NCI-H526 treated with DMSO at 0.1 percent for 48 hours (cell line): ENCODE measurements around the gene ZNF525.
"Not testable (repeated sequence)": the region's sequence is repeated elsewhere in the genome, so short reads cannot be mapped to it uniquely, and the experiment has no call there.

Source experiments
- DNase-seq: peaks from one replicate; lab custom pipeline; 2025; lab: John Stamatoyannopoulos, UW

ZNF525 gene

DNA sequence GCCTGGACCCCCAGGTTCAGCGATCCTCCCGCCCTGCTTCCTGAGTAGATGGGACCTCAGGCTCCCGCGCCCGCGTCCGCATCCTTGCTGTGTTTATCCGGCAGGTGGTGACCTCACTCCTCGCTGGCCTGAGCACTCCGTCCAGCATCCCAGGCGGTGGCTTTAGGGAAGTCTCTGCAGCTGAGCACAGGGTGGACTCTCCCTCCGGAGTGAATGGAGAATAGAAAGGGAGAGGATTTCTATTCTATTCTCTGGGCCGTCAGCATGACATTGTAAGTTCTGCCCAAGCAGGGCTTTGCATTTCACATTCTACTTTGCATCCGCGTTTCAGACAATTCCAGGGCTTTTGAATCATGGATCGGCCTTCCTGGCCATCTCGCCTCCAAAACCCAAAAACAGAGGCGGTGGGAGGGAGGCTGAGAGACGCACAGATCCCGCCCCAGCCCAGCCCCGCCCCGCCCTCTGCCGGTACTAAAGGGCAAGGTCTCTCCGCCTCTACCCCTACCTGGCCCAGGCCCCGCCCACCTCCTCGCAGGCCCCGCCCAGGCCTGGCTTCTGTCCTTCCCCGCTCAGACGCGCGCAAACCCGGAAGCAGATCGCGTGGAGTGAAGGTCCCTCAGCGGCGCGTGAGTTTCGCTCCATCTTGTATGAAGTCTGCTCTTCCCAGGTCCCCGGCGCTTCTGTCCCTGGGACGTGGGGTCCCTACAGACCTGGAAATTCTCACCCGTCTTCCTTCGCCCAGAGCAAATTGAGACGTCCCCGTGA is at the start of gene ZNF525:
ZNF525 (plus strand) TSS at position 572 of the 765 bp plus-strand sequence. CDS start 6,577 bp downstream, outside the sequence.
- peak; percentile 87 for DNase-seq

DNA sequence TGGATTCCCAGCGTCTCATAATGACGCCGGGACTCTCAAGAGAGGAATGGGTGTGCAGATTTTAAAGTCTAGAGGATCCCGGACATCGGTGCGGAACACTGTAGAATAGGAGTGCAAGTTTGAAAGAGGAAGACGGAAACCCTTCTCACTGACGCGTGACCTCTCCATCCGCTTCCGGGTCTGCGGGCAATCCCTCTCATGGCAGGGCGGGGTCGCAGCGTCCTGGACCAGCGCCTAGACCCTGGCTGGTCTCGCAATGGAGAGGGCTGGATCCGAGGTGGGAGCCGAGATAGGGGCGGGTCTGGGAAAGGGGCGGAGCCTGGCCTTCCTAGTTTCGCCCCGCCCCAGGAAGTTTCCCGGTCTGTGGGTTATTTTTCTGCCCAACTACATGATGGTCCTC is 36.5 kb upstream of the ZNF525 start:
- no peak for DNase-seq

DNA sequence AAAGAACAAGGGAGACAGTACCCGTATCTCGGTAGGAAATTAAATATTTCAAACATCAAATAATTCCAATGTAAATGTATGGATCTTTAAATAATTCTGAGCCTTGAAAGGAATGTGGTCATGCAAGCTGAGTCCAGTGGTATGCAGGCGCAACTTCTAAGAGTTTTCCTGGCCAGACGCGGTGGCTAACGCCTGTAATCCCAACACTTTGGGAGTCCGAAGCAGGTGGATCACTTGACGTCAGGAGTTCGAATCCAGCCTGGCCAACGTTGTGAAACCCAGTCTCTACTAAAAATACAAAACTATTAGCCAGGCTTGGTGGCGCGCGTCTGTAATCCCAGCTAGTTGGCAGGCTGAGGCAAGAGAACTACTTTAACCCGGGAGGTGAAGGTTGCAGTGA is 33.0 kb upstream of the ZNF525 start:
- DNase-seq = no peak

DNA sequence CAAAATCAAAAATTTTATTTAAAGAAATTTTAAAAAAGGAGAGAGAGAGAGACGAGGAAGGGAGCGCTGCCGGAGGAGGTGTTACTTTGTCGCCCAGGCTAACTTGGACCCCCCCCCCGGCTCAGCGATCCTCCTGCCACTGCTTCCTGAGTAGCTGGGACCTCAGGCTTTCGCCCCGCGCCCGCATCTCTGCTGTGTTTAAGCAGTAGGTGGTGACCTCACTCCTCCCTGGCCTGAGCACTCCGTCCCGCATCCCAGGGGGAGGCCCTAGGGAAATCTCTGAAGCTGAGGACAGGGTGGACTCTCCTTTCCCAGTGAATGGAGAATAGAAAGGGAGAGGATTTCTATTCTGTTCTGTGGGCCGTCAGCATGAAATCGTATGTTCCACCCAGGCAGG is 32.4 kb upstream of the ZNF525 start:
- peak; percentile 40 for DNase-seq

DNA sequence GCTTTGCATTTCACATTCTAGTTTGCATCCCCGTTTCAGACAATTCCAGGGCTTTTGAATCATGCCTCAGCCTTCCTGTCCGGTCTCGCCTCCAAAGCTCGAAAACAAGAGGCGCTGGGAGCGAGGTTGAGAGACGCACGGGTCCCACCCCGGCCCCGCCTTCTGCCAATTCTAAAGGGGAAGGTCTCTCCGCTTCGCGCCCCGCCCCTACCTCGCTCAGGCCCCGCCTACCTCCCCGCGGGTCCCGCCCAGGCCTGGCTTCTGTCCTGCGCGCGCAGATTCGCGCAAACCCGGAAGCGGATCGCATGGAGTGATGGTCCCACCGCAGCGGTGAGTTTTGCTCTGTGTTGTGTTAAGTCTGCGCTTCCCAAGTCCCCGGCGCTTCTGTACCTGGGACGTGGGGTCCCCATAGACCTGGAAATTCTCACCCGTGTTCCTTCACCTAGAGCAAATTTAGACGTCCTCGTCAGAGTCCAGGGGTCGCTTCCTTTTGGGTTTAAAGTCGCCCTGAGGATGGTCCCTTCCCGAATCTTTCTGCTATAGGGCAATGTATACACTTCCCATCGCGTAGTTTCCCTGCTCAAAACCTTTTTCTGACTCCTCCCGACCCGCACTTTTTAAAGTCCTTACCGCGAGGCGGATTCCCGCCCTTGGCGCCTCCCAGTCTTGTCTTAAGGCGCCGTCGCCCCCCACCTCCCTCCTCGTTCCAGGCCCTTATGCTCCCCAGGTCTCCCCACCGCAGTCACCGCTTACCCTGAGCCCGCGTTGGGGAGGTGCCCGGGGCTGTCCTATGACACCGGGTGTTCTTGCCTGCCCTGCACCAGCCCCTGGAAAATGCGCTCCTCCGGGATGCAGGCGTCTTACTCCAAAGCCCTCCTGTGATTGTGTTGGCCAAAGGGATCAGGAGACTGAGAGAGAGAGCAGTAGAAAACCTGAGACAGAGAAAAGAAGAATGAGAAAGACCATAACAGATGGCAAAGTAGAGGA is 31.7 kb upstream of the ZNF525 start, which contains the start of gene ZNF845:
ZNF845 (plus strand) TSS at position 287 of the 987 bp plus-strand sequence. CDS start 7,559 bp downstream, outside the sequence.
- DNase-seq = peak; percentile 89

DNA sequence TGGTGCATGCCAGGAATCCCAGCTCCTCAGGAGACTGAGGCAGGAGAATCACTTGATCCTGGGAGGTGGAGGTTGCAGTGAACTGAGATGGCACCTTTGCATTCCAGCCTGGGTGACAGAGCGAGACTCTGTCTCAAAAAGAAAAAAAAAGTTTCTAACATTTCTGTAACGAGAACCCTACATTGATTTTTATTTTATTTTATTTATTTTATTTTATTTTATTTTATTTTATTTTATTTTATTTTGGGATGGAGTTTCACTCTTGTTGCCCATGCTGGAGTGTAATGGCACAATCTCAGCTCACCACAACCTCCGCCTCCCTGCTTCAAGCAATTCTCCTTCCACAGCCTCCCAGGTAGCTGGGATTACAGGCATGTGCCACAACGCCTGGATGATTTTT is 21.1 kb upstream of the ZNF525 start:
- not testable (repeated sequence) for DNase-seq

DNA sequence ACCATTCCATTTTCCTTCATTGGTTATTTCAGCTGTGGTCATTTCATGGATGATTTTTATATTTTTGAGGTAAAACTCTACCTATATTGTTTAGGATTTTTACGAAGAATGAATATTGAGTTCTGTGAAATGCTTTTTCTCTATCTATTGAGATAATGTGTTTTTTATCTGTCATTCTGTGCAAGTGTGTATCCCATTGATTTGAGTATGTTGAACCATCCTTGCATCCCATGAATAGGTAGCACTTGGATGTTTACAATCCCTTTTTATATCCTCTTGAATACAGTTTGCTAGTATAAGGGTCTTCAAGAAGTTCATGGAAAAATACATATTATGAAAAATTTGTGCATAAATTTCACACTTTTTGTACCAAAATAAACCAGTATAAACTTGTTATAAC is 9.8 kb upstream of the ZNF525 start:
- no peak for DNase-seq

DNA sequence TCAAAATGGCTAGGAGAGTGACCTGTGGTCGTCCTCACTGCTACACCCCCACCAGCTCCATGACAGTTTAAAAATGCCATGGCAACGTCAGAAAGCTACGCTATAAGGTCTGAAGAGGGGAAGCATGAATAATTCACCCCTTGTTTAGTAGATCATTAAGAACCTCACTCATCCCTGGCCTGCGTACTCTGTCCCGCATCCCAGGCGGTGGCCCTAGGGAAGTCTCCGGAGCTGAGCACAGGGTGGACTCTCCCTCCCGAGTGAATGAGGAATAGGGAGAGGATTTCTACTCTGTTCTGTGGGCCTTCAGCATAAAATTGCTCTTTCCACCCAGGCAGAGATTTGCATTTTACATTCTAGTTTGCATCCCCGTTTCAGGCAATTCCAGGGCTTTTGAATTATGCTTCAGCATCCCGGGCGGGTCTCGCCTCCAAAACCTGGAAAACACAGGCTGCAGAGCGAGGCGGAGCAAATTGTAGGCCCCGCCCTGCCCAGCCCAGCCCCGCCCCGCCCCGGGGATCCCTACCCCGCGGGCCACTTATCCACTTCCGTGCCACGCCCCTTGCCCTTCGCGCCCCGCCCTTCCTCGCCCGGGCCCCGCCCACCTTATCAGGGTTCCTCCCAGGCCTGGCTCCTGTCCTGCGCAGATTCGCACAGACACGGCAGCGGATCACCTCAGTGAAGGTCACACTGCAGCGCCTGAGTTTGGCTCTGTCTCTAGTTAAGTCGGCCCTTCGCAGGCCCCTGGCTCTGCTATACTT is 7.5 kb upstream of the ZNF525 start:
- peak; percentile 60 for DNase-seq

DNA sequence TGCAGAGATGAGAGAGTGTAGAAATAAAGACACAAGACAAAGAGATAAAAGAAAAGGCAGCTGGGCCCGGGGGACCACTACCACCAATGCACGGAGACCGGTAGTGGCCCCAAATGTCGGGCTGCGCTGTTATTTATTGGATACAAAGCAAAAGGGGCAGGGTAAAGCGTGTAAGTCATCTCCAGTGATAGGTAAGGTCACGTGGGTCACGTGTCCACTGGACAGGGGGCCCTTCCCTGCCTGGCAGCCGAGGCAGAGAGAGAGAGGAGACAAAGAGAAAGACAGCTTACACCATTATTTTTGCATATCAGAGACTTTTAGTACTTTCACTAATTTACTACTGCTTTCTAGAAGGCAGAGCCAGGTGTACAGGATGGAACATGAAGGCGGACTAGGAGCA is 5.4 kb upstream of the ZNF525 start:
- not testable (repeated sequence) for DNase-seq

DNA sequence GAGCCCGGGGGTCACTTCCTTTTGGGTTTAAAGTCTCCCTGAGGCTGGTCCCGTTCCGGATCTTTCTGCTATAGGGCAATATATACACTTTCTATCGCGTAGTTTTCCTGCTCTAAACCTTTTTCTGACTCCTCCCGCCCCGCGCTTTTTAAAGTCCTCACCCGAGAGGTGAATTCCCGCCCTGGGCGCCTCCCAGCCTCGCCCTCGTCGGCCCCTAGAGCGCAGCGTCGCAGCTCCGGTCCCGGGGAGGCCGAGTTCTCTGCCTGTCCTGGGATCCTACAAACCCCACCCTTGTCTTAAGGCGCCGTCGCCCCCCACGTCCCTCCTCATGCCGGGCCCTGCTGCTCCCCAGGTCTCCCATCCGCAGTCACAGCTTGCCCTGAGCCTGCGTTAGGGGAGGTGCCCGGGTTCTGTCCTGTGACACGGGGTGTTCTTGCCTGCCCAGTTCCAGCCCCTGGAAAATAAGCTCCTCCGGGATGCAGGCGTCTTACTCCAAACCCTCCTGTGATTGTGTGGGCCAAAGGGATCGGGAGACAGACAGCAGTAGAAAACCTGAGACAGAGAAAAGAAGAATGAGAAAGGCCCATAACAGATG is 491 bp downstream of the ZNF525 start:
- no peak for DNase-seq

DNA sequence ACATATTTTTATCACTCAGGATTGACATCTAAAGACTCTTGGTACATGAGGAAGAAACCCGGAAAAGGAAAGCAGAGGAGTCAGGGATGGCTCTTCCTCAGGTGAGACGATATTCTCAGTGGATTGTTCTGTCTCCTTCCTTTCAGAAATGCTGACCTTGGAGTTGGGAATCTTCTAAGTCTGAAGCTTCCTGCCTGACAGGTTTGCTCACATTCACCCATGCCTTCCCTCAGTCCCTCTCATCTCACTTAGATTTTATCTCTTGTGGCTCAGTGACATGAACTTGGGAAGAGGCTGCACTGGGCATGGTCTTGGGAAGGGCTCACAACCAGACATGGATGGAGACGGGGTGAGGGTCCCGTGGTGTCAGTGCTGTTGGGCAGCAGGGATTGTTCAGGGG is 6.7 kb downstream of the ZNF525 start:
- DNase-seq = no peak

DNA sequence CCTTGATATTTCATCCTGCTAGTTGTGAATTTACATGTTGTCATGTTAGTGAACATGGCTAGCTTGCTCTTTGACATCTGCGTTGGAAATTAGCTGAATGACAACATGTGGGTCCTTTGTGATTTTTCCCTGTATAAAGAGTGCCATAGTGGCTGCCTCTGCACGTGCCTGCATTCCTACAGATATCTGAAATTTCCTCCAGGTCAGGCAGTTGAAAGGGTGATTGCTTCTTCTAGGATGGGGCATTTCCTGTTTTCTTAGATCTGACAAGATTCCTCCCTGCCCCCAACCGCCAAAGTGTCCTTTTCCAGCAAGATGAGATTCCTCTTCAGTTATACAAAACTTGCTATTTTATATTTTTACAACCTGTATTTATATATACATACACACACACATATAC is 8.8 kb downstream of the ZNF525 start:
- no peak for DNase-seq

DNA sequence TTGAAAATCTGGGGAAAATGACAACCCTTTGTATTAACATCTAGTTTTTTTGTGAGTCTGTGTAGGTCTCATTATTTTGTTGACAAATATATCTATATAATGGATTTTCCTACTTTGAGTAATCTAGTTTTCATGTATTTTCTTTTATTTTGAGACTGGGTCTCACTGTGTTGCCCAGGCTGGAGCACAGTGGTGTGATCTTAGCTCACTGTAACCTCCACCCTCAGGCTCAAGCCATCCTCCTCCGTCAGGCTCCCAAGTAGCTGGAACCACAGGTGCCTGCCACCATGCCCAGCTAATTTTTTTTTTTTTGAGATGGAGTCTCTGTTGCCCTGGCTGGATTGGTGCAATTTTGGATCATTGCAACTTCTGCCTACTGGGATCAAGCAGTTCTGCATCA is 9.2 kb downstream of the ZNF525 start:
- DNase-seq = no peak

DNA sequence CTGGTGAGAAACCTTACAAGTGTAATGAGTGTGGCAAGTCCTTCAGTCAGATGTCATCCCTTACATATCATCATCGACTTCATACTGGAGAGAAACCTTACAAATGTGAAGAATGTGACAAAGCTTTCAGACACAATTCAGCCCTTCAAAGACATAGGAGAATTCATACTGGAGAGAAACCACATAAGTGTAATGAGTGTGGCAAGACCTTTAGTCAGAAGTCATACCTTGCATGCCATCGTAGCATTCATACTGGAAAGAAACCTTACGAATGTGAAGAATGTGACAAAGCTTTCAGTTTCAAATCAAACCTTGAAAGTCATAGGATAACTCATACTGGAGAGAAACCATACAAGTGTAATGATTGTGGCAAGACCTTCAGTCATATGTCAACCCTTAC is 15.9 kb downstream of the ZNF525 start:
- no peak for DNase-seq

DNA sequence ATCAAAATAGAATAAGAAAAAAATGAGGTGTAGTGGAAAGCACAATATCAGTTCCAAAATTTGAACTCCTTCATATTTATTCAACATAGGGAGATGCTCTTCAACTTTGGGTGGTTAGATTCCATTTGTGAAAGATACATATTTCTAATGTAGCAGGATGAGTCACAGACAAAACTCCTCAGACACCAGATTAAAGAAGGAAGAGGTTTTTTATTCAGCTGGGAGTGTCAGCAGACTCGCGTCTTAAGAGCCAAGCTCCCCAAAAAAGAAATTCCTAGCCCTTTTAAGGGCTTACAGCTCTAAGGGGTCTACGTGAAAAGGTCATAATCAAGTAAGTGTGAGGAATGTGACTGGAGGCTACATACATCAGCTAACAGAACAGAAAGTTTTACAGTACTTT is 22.7 kb downstream of the ZNF525 start:
- DNase-seq = no peak

DNA sequence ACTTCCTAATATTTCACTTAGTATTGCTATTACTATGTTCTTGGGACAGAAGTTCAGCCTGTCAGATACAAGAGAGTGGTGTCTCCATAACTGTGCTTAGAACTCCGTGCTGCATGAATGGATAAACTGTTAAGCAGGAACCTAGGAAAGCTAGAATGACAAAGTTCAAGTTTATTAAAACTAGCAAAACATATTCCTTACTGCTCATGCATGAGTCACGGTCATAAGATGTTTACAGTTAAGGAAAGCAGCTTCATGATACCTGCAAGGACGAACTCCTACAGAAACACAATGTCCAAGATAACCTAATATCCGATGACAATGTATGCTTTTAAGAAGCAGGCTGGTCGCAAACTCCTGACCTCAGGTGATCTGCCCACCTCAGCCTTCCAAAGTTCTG is 23.4 kb downstream of the ZNF525 start:
- DNase-seq = no peak

DNA sequence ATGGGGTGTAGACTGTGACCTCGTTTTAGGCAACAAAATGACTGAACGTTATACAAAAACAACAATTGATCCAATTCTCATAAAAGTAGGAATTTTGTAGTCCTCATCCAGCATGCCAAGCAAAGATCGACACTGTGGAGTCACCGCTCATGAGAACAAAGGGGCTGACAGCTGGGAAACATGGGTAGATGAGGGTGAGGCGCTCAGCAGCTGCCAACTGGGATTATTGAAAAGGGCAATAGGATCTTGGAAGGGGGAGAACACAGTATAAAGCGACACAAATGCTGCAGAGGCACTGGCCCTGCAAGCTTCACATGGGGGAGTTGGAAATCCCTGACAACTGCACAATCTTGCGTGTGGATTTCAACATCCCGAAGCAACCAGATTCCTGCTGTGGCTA is 24.1 kb downstream of the ZNF525 start:
- no peak for DNase-seq

DNA sequence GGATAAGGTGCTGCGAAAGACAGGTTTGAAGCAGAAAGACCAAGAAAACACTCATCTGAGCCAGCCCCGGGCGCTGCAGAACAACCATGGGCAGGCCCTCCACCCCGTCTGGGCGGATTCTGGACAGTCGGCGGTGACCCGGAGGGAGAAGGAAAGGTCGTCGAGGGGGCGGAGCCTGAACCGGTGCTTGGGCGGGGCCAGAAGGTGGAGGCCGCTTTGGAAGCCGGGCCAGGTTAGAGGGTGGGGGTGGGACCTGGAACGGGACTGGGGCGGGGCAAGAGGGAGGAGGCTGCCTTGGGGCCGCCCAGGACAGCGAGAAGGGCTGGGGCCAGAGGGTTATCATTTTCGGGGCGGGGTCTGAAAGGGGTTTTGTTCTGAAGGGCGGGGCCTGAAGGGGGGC is 24.5 kb downstream of the ZNF525 start:
- no peak for DNase-seq

DNA sequence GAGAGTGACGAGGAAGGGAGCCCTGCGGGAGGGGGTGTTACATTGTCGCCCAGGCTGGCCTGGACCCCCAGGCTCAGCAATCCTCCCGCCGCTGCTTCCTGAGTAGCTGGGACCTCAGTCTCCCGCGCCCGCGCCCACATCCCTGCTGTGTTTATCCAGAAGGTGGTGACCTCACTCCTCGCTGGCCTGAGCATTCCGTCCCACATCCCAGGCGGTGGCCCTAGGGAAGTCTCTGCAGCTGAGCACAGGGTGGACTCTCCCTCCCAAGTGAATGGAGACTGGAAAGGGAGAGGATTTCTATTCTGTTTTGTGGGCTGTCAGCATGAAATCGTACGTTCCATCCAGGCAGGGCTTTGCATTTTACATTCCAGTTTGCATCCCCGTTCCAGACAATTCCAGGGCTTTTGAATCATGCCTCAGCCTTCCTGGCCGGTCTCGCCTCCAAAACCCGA is 29.0 kb downstream of the ZNF525 start:
- DNase-seq = no peak

DNA sequence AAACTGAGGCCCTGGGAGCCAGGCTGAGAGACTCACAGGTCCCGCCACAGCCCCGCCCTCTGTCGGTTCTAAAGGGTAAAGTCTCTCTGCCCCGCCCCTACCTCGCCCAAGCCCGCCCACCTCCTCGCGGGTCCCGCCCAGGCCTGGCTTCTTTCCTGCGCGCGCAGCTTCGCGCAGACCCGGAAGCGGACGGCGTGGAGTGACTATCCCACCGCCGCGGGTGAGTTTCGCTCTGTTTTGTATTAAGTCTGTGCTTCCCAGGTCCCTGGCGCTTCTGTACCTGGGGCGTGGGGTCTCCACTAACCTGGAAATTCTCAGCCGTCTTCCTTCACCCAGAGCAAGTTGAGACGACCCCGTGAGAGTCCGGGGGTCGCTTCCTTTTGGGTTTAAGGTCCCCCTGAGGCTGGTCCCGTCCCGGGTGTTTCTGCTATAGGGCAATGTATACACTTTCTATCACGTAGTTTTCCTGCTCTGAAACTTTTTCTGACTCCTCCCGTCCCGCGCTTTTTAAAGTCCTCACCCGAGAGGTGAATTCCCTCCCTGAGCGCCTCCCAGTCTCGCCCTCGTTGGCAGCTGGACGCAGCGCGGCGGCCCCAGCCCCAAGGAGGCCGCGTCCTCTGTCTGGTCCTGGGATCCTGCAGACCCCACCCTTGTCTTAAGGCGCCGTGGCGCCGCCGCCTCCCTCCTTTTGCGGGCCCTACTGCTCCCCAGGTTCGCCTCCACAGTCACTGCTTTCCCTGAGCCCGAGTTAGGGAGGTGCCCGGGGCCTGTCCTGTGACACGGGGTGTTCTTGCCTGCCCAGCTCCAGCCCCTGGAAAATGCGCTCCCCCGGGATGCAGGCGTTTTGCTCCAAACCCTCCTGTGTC is 29.7 kb downstream of the ZNF525 start, which contains the start of gene ZNF765:
ZNF765 (plus strand) TSS at position 176 of the 866 bp plus-strand sequence. CDS start 2,867 bp downstream, outside the sequence.
- peak; percentile 90 for DNase-seq
